MM.1S (cell line): ENCODE measurements around the gene PLCB1.

Experiments
- DNase-seq: peaks from one replicate; pipeline ENCODE4 v3.0.0-alpha.2; 2015
- H2AFZ ChIP-seq: fragments of 300-600 bp; sonication (generic); 2 replicates; pipeline ENCODE4 v1.6.0; 2016; ENCODE audit warnings: antibody characterized with exemption, low read length
- H3F3A ChIP-seq: fragments of 300-600 bp; sonication (generic); 2 replicates; pipeline ENCODE4 v1.6.1; 2016; ENCODE audit warnings: mild to moderate bottlenecking, antibody characterized with exemption, low read length, moderate library complexity, mixed read lengths; ENCODE audit not compliant: insufficient read depth
- H3K27ac ChIP-seq: fragments of 300-600 bp; sonication (generic); 2 replicates; pipeline ENCODE4 v1.5.1; 2016; ENCODE audit warnings: mild to moderate bottlenecking, low read length
- H3K27me3 ChIP-seq: fragments of 300-600 bp; sonication (generic); replicated peaks from 2 replicates; pipeline ENCODE4 v1.6.0; 2016; ENCODE audit warnings: low read length; ENCODE audit not compliant: insufficient read depth
- H3K36me3 ChIP-seq: fragments of 300-600 bp; sonication (generic); replicated peaks from 2 replicates; pipeline ENCODE4 v1.6.1; 2016; ENCODE audit warnings: mild to moderate bottlenecking, low read length, mixed read lengths; ENCODE audit not compliant: insufficient read depth
- H3K4me1 ChIP-seq: fragments of 300-600 bp; sonication (generic); 2 replicates; pipeline ENCODE4 v1.6.1; 2016; ENCODE audit warnings: low read length, mixed read lengths
- H3K4me2 ChIP-seq: fragments of 300-600 bp; sonication (generic); 2 replicates; pipeline ENCODE4 v1.6.0; 2016; ENCODE audit warnings: low read depth, low read length
- H3K4me3 ChIP-seq: fragments of 300-600 bp; sonication (generic); 2 replicates; pipeline ENCODE4 v1.5.1; 2016; ENCODE audit warnings: low read length, mixed read lengths
- H3K79me2 ChIP-seq: fragments of 300-600 bp; sonication (generic); 2 replicates; pipeline ENCODE4 v1.6.1; 2016; ENCODE audit warnings: mixed run types, low read length, mixed read lengths
- H3K9ac ChIP-seq: fragments of 300-600 bp; sonication (generic); 2 replicates; pipeline ENCODE4 v1.6.1; 2016; ENCODE audit warnings: low read length, mixed read lengths
- H3K9me2 ChIP-seq: fragments of 300-600 bp; sonication (generic); replicated peaks from 2 replicates; pipeline ENCODE4 v1.6.1; 2016; ENCODE audit warnings: mild to moderate bottlenecking, low read length, mixed read lengths; ENCODE audit not compliant: insufficient read depth
- H3K9me3 ChIP-seq: fragments of 300-600 bp; sonication (generic); replicated peaks from 2 replicates; pipeline ENCODE4 v1.6.1; 2016; ENCODE audit warnings: mild to moderate bottlenecking, low read length, mixed read lengths; ENCODE audit not compliant: insufficient read depth
- H4K20me1 ChIP-seq: fragments of 300-600 bp; sonication (generic); 2 replicates; pipeline ENCODE4 v1.6.1; 2016; ENCODE audit warnings: mild to moderate bottlenecking, low read length, moderate library complexity, mixed read lengths; ENCODE audit not compliant: insufficient read depth
- EZH2 ChIP-seq: fragments of 300-600 bp; sonication (generic); optimal IDR thresholded peaks from 2 replicates; pipeline ENCODE3; 2017; ENCODE audit warnings: low read depth, mild to moderate bottlenecking, antibody characterized with exemption, low read length, mixed read lengths
- EZH2phosphoT487 ChIP-seq: fragments of 300-600 bp; sonication (generic); IDR thresholded peaks from 2 replicates; pipeline ENCODE4 v1.6.1; 2018; ENCODE audit warnings: antibody characterized with exemption, low read length

PLCB1 gene

GRCh38 chr20:8421981-8422380 is 289.9 kb downstream of the PLCB1 start:
- no peak overlapping the region for H3K4me3 ChIP-seq
- TF ChIP-seq EZH2phosphoT487, result no peak
- H3K27me3 ChIP-seq, result no peaks in the 10 kb centered on the region
- H4K20me1 ChIP-seq, result no peaks in the 10 kb centered on the region
- no peaks in the 10 kb centered on the region for H3K4me1 ChIP-seq
- H3K9me2 ChIP-seq, result no peaks in the 10 kb centered on the region
- DNase-seq, result no peak
- no peak overlapping the region for H3K4me2 ChIP-seq
- H3K9ac ChIP-seq, result no peak overlapping the region
- H3F3A ChIP-seq, result no peaks in the 10 kb centered on the region
- H3K36me3 ChIP-seq, result no peaks in the 10 kb centered on the region
- no peaks in the 10 kb centered on the region for H3K79me2 ChIP-seq
- H3K9me3 ChIP-seq, result no peaks in the 10 kb centered on the region
- no peak overlapping the region for H3K27ac ChIP-seq
- no peak overlapping the region for H2AFZ ChIP-seq

GRCh38 chr20:8423482-8423881 is 291.4 kb downstream of the PLCB1 start:
- H3K4me3 ChIP-seq, result no peak overlapping the region
- no peak overlapping the region for H3K9ac ChIP-seq
- no peak overlapping the region for H3K4me2 ChIP-seq

GRCh38 chr20:8424010-8424409 is 291.9 kb downstream of the PLCB1 start:
- H3K9ac ChIP-seq, result no peak overlapping the region
- no peaks in the 10 kb centered on the region for H3K9me2 ChIP-seq
- no peaks in the 10 kb centered on the region for H3K9me3 ChIP-seq
- no peaks in the 10 kb centered on the region for H3K79me2 ChIP-seq
- H3K27ac ChIP-seq, result no peak overlapping the region
- TF ChIP-seq EZH2, result no peak
- no peak overlapping the region for H3K4me3 ChIP-seq
- H4K20me1 ChIP-seq, result no peaks in the 10 kb centered on the region
- no peaks in the 10 kb centered on the region for H3K36me3 ChIP-seq
- H3K4me2 ChIP-seq, result no peak overlapping the region
- no peaks in the 10 kb centered on the region for H3F3A ChIP-seq
- no peaks in the 10 kb centered on the region for H3K27me3 ChIP-seq
- no peak overlapping the region for H2AFZ ChIP-seq
- H3K4me1 ChIP-seq, result no peaks in the 10 kb centered on the region
- no peak for DNase-seq

More at GRCh38 chr20:8423482-8423881, 291.4 kb downstream of the PLCB1 start:
- H3K27ac ChIP-seq, result no peak overlapping the region
- no peak for TF ChIP-seq EZH2phosphoT487
- no peak for DNase-seq
- H3K79me2 ChIP-seq, result no peaks in the 10 kb centered on the region
- H3K9me3 ChIP-seq, result no peaks in the 10 kb centered on the region
- no peak overlapping the region for H2AFZ ChIP-seq
- H3K9me2 ChIP-seq, result no peaks in the 10 kb centered on the region
- H3K27me3 ChIP-seq, result no peaks in the 10 kb centered on the region
- no peaks in the 10 kb centered on the region for H3F3A ChIP-seq
- no peaks in the 10 kb centered on the region for H3K4me1 ChIP-seq
- H4K20me1 ChIP-seq, result no peaks in the 10 kb centered on the region
- H3K36me3 ChIP-seq, result no peaks in the 10 kb centered on the region

- H3K9me3 ChIP-seq, result no peaks in the 10 kb centered on the region
- no peak for DNase-seq
- no peak overlapping the region for H3K4me2 ChIP-seq
- no peak overlapping the region for H3K9ac ChIP-seq
- no peaks in the 10 kb centered on the region for H3F3A ChIP-seq
- no peak for TF ChIP-seq EZH2
- H4K20me1 ChIP-seq, result no peaks in the 10 kb centered on the region
- H3K79me2 ChIP-seq, result no peaks in the 10 kb centered on the region
- no peaks in the 10 kb centered on the region for H3K4me1 ChIP-seq
- H3K36me3 ChIP-seq, result no peaks in the 10 kb centered on the region
- no peak overlapping the region for H3K27ac ChIP-seq
- no peaks in the 10 kb centered on the region for H3K9me2 ChIP-seq
- no peak overlapping the region for H3K4me3 ChIP-seq
- H2AFZ ChIP-seq, result no peak overlapping the region
- no peaks in the 10 kb centered on the region for H3K27me3 ChIP-seq
Measured at GRCh38 chr20:8425016-8425415, 292.9 kb downstream of the PLCB1 start.

- no peak overlapping the region for H3K27ac ChIP-seq
Measured at GRCh38 chr20:8425802-8426201, 293.7 kb downstream of the PLCB1 start.

More at GRCh38 chr20:8425802-8426201, 293.7 kb downstream of the PLCB1 start:
- Histone ChIP-seq H3K9me2 (no peaks in the 10 kb centered on the region), H3K4me3 (no peak overlapping the region), H3K9ac (no peak overlapping the region), H4K20me1 (no peaks in the 10 kb centered on the region), H3K9me3 (no peaks in the 10 kb centered on the region), H3K79me2 (no peaks in the 10 kb centered on the region), H3F3A (no peaks in the 10 kb centered on the region), H2AFZ (no peak overlapping the region), H3K4me2 (no peak overlapping the region), H3K36me3 (no peaks in the 10 kb centered on the region), H3K27me3 (no peaks in the 10 kb centered on the region), H3K4me1 (no peaks in the 10 kb centered on the region)
- no peak for TF ChIP-seq EZH2
- no peak for DNase-seq
